Mesodermal cell (in vitro differentiated cells): ENCODE measurements around the gene CSNK1A1. TPM values are rescaled to one million over a fixed set of nuclear protein-coding genes. Genes with fewer than 3 reads are reported as not detected.
A peak's percentile ranks its signal among the peaks of the same experiment; 100 is the strongest.
"Not testable (repeated sequence)": the region's sequence is repeated elsewhere in the genome, so short reads cannot be mapped to it uniquely, and the experiment has no call there.

ENCODE experiments used
- H3K27ac ChIP-seq: 2 replicates; pipeline ENCODE4 v1.7.0; 2013; ENCODE audit warnings: mild to moderate bottlenecking, low read depth, low read length, moderate library complexity; ENCODE audit not compliant: severe bottlenecking
- H3K36me3 ChIP-seq: 2 replicates; pipeline ENCODE4 v1.7.1; 2013; ENCODE audit warnings: mild to moderate bottlenecking, low read length, moderate library complexity; ENCODE audit not compliant: control insufficient read depth, insufficient read depth
- H3K4me1 ChIP-seq: one replicate; pipeline ENCODE4 v1.7.1; 2013; ENCODE audit warnings: mild to moderate bottlenecking, low read length; ENCODE audit not compliant: insufficient read depth, control insufficient read depth, poor library complexity, severe bottlenecking
- H3K4me3 ChIP-seq: 2 replicates; pipeline ENCODE4 v1.7.0; 2013; ENCODE audit warnings: low read length, control low read depth, mild to moderate bottlenecking; ENCODE audit not compliant: insufficient read depth, poor library complexity, severe bottlenecking; ENCODE audit errors: extremely low read depth
- H3K9me3 ChIP-seq: 2 replicates; pipeline ENCODE4 v1.7.1; 2013; ENCODE audit warnings: mild to moderate bottlenecking, low read length, moderate library complexity; ENCODE audit not compliant: control insufficient read depth
- WGBS, 2 experiments: methylation state at CpG; one replicate each; pipeline ENCODE4 v1.1.5; 2013; ENCODE audit warnings: missing lambda C conversion rate in 2 of 2; ENCODE audit not compliant: insufficient coverage in 2 of 2; 5-methylcytosine and 5-hydroxymethylcytosine counted together
- polyA plus RNA-seq, 2 experiments: library from polyadenylated mRNA; stranded (reverse); fragments of 50-300 nt; gene quantifications; one replicate each; pipeline ENCODE4 v1.2.3, GENCODE V29; 2013

Gene CSNK1A1
- 269 TPM for polyA plus RNA-seq (2013, experiment 1 of 2)
- 300 TPM for polyA plus RNA-seq (2013, experiment 2 of 2)

- H3K36me3 ChIP-seq: peaks cover 40% of the 10 kb centered on the region
- WGBS, 2 experiments: 0% methylated on average over 44 to 56 of the region's 67 CpGs
- H3K4me1 ChIP-seq: peaks cover 12% of the 10 kb centered on the region
- peak within 1 kb of the TSS; percentile 96 for H3K27ac ChIP-seq
- H3K4me3 ChIP-seq: peak within 1 kb of the TSS; percentile 98
- no peaks in the 10 kb centered on the region for H3K9me3 ChIP-seq
Measured at GRCh38 chr5:149551227-149552037, at the start of gene CSNK1A1. Gene CSNK1A1, minus strand, starts transcription at chr5:149551439. Its CDS starts 475 bp downstream, at chr5:149550964.

GRCh38 chr5:149600932-149601331 lies 49.7 kb upstream of the CSNK1A1 start:
- H3K36me3 ChIP-seq: no peaks in the 10 kb centered on the region
- no peak overlapping the region for H3K27ac ChIP-seq
- WGBS, 2 experiments: 73 to 82% methylated on average over 1 to 2 of the region's 3 CpGs

GRCh38 chr5:149599375-149599774 lies 48.1 kb upstream of the CSNK1A1 start:
- no peaks in the 10 kb centered on the region for H3K9me3 ChIP-seq
- WGBS, 2 experiments: no CpG with 5 or more reads among the region's 4 CpGs
- H3K4me3 ChIP-seq: no peak overlapping the region
- no peak overlapping the region for H3K27ac ChIP-seq
- no peaks in the 10 kb centered on the region for H3K36me3 ChIP-seq
- H3K4me1 ChIP-seq: no peaks in the 10 kb centered on the region

More at GRCh38 chr5:149600932-149601331, 49.7 kb upstream of the CSNK1A1 start:
- H3K9me3 ChIP-seq: no peaks in the 10 kb centered on the region
- H3K4me3 ChIP-seq: no peak overlapping the region
- H3K4me1 ChIP-seq: no peaks in the 10 kb centered on the region

GRCh38 chr5:149598966-149599365 lies 47.7 kb upstream of the CSNK1A1 start:
- H3K4me3 ChIP-seq: no peak overlapping the region
- no peaks in the 10 kb centered on the region for H3K9me3 ChIP-seq
- no peaks in the 10 kb centered on the region for H3K4me1 ChIP-seq
- H3K36me3 ChIP-seq: no peaks in the 10 kb centered on the region
- H3K27ac ChIP-seq: no peak overlapping the region
- 78% methylated on average over 3 of the region's 3 CpGs; no CpG with 5 or more reads in 1 of the 2 experiments for WGBS, 2 experiments

GRCh38 chr5:149598234-149598633 lies 47.0 kb upstream of the CSNK1A1 start:
- not testable (repeated sequence) for H3K27ac ChIP-seq, H3K36me3 ChIP-seq, H3K4me1 ChIP-seq, H3K4me3 ChIP-seq, H3K9me3 ChIP-seq
- 93 to 100% methylated on average over 2 of the region's 2 CpGs for WGBS, 2 experiments

GRCh38 chr5:149597618-149598017 lies 46.4 kb upstream of the CSNK1A1 start:
- H3K9me3 ChIP-seq: no peaks in the 10 kb centered on the region
- H3K4me1 ChIP-seq: no peaks in the 10 kb centered on the region
- WGBS, 2 experiments: 96 to 98% methylated on average over 5 to 7 of the region's 7 CpGs
- no peak overlapping the region for H3K4me3 ChIP-seq
- H3K27ac ChIP-seq: no peak overlapping the region
- H3K36me3 ChIP-seq: no peaks in the 10 kb centered on the region

GRCh38 chr5:149596712-149597111 lies 45.5 kb upstream of the CSNK1A1 start:
- Histone ChIP-seq H3K4me3 (no peak overlapping the region), H3K9me3 (no peaks in the 10 kb centered on the region), H3K27ac (peak overlapping the region; percentile 16), H3K36me3 (no peaks in the 10 kb centered on the region), H3K4me1 (no peaks in the 10 kb centered on the region)
- WGBS, 2 experiments: 92 to 100% methylated on average over 1 of the region's 2 CpGs

GRCh38 chr5:149595105-149595504 lies 43.9 kb upstream of the CSNK1A1 start:
- H3K4me1 ChIP-seq, H3K36me3 ChIP-seq, H3K4me3 ChIP-seq, H3K27ac ChIP-seq, H3K9me3 ChIP-seq: not testable (repeated sequence)
- 86 to 90% methylated on average over 1 to 2 of the region's 3 CpGs for WGBS, 2 experiments

GRCh38 chr5:149594206-149594895 lies 43.1 kb upstream of the CSNK1A1 start:
- Histone ChIP-seq H3K36me3 (no peaks in the 10 kb centered on the region), H3K9me3 (no peaks in the 10 kb centered on the region), H3K4me1 (no peaks in the 10 kb centered on the region), H3K27ac (no peak overlapping the region), H3K4me3 (no peak overlapping the region)
- WGBS, 2 experiments: 93 to 100% methylated on average over 2 of the region's 5 CpGs

GRCh38 chr5:149593370-149593769 lies 42.1 kb upstream of the CSNK1A1 start:
- Histone ChIP-seq H3K27ac (no peak overlapping the region), H3K4me1 (no peaks in the 10 kb centered on the region), H3K9me3 (no peaks in the 10 kb centered on the region), H3K4me3 (no peak overlapping the region), H3K36me3 (no peaks in the 10 kb centered on the region)
- 94 to 96% methylated on average over 2 of the region's 2 CpGs for WGBS, 2 experiments

GRCh38 chr5:149588936-149589335 lies 37.7 kb upstream of the CSNK1A1 start:
- H3K9me3 ChIP-seq: no peaks in the 10 kb centered on the region
- H3K27ac ChIP-seq: no peak overlapping the region
- H3K4me3 ChIP-seq: no peak overlapping the region
- no peaks in the 10 kb centered on the region for H3K36me3 ChIP-seq
- no peaks in the 10 kb centered on the region for H3K4me1 ChIP-seq
- 82 to 88% methylated on average over 1 of the region's 1 CpG for WGBS, 2 experiments
